ENCODE measurements around the gene SMOC2.
"Not testable (repeated sequence)": the region's sequence is repeated elsewhere in the genome, so short reads cannot be mapped to it uniquely, and the experiment has no call there.

SMOC2 gene

DNA sequence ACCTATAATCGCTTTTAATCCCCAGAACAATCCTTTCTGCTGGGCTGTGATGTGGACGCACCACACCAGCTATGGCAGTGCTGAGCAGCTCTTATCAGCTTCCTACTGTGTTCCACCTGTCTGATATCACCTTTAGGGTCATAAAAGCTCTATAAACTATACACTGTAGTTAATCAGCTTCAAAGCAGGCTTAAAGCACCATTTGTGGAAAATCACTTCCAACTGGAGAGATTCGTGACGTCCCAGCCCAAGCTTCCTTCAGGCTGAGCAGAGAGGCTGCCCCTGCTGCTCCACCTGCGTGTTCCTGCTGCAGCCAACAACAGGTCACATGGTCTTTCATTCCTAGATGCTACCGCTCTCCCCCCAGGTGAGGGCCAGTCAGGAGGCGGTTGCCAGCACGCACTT, 156.5 kb downstream of the SMOC2 start:
- in situ Hi-C loops (cut with HindIII; ENCODE audit: low sequenced_read_pairs): loop anchor here (5.0 kb wide), 1 partner anchor 35 kb away; no protein-coding TSS in a partner anchor

DNA sequence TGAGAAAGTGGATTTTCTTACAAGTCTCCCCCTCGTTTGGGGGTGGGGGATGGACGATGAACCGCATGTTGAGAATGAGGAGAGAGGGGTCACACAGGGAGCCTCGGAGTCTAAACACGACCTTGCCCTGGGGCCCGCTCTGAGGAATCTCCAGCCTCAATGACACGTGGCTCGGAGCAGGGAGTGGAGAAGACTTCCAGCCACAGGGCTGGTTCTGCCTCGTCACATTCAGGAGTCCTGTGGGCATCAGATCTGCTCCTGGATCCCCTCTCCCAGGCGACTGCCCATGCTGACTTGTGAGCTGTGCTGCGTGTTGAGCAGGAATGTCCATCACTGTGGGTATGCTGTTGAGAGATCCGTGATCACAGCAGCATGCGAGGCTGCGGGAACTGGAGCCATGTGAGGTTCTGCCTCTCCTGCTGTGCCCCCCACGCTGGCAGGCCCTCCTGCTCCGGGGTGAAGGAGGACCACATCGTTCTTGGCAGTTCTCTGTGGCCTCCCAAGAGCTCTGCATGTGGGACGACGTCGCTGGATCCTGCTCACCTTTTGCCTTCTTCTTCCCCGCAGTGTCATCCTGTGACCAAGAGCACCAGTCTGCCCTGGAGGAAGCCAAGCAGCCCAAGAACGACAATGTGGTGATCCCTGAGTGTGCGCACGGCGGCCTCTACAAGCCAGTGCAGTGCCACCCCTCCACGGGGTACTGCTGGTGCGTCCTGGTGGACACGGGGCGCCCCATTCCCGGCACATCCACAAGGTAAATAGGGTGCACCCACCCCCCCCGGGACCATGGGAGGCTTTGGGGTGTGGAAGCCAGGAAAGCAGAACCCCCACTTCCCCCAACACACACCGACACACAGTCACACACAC, 157.5 kb downstream of the SMOC2 start:
- in situ Hi-C loops (cut with HindIII; ENCODE audit: low sequenced_read_pairs): loop anchor here (5.0 kb wide), 1 partner anchor 34 kb away; no protein-coding TSS in a partner anchor

DNA sequence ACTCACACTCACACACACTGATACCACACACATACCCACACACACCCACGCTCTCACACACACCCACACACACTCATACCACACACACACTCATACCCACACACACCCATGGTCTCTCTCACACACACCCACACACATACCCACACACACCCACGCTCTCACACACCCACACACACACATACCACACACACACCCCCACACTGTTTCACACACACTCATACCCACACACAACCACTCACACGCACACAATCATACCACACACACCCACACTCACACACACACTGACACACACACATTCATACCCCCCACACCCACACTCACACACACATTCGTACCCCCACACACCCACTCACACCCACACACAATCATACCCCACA, 158.1 kb downstream of the SMOC2 start:
- in situ Hi-C loops (cut with HindIII; ENCODE audit: low sequenced_read_pairs): loop anchor here (5.0 kb wide), 1 partner anchor 33 kb away; no protein-coding TSS in a partner anchor

DNA sequence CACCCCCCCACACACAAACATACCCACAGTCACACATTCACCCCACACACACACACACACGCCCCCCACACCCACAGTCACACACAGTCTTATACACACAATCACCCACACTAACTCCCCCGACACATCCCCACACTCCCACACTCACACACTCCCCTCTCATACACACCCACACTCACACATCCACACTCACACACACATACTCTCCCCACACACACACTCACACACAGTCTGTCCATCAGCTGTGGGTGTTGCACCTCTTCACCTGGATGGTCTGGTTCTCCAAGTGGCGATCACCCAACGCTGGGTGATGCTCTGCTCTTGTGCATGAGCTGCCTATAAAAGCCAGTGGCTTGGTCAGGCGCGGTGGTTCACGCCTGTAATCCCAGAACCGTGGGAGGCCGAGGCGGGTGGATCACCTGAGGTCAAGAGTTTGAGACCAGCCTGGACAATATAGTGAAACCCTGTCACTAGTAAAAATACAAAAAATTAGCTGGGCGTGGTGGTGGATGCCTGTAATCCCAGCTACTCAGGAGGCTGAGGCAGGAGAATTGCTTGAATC, 158.9 kb downstream of the SMOC2 start:
- in situ Hi-C loops (cut with HindIII; ENCODE audit: low sequenced_read_pairs): loop anchor here (5.0 kb wide), 1 partner anchor 32 kb away; no protein-coding TSS in a partner anchor

DNA sequence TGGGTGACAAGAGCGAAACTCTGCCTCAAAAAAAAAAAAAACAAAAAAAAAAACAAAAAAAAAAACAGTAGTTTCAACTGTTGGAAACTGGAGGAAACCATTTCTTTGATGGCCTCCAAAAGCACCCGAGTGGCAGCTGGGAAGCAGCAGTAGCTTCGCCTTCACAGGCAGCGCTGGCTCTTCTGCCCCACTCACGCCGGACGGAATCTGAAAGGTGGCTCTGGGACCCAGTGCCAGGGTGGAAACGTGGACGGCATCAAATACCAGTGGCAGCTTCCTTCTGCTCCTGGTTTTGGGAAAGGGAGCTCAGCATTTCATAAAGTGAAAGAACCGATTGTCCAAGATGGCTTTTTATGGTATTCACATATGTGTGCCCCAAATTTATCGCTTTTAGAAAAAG, 159.4 kb downstream of the SMOC2 start:
- in situ Hi-C loops (cut with HindIII; ENCODE audit: low sequenced_read_pairs): no loop called here

DNA sequence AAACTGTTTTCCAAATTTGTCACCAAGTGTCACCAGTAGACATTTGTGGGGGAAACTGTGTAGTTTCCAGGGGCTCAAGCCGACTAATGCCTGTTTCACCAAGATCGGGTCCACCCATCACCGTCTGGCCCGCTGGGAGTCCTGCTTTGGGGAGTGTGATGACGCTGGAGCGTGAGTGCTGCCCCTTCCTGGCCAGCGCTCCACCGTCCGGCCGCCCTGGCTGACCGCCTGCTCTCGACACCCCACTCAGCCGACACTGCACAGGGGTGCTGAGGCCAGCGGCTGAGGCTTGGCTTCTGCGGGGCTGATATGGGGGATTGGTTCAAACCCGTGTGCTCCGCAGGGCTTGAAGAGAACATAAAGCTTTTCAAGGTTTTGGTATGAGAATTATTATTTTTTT, 160.1 kb downstream of the SMOC2 start:
- in situ Hi-C loops (cut with HindIII; ENCODE audit: low sequenced_read_pairs): no loop called here

DNA sequence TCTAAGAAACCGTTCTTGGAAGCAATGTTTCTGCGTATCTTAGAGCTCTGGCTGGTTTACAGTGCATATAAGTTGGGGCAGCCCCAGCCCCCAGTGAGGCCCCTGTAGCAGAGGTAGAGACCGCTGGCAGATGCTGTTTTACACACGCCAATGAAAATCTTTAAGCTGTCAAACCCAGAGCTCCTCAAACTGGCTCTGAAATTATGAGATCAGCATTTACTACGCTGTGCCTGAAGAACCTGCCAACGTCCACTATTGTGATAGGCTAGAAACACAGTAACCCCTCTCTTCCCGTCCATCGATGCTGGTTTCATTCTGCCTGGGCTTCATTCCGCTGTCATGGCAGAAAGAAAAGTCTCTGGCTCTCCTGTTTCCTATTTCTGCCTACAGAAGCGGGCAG, 160.6 kb downstream of the SMOC2 start:
- in situ Hi-C loops (cut with HindIII; ENCODE audit: low sequenced_read_pairs): no loop called here

DNA sequence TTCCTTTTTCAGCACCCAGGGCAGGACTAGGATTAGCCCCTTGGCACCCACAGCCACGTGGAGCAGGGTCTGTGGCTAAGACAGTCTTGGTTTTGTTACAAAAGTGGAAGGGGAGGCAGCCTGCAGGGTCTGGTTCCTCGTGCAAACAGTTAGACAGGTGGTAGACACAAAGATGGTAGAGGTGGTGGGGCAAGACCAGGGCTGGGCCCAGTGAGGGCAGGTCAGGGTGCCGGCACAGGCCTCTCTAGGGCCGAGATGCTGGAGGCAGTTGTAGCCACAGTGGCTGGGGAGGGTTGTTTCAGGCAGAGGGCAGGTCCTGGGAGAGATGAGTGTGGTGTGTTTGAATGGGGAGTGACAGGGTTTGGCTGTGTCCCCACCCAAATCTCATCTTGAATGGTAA, 161.6 kb downstream of the SMOC2 start:
- in situ Hi-C loops (cut with HindIII; ENCODE audit: low sequenced_read_pairs): no loop called here

DNA sequence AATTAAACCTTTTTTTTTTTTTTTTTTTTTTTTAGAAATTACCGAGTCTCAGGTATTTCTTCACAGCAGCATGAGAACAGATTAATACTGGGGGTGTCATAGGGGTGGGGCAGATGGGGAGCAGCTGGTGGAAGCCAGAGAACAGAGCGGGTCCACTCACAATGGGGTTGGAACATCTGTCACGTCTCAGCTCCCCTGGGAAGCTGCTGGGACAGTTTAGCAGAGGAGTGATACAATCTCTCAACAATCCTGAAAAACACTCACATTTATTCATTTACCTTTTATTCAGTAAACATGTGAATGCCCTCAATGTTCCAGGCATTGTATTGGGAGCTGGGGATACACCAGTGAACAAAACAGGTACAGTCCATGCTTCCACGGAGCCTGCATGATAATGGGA, 162.2 kb downstream of the SMOC2 start:
- in situ Hi-C loops (cut with HindIII; ENCODE audit: low sequenced_read_pairs): no loop called here

DNA sequence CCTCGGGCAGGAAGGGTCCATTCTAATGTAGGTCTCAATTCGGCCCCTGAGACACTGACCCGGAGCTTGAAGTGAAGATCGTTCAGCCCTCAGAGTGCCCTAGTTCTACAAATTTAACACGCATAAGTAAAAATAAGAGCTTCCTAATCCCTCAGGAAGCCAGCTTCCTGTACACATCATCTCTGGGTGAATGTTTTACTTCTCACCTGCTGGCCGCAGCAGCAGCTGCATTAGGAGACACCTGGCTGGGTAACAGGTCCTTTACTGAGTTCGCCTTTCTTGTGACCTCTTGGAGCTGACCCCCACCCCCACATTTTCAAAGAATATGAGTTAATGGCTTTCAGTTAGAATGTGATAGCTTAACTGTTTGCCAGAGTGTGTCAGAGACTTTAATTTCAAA, 165.0 kb downstream of the SMOC2 start:
- in situ Hi-C loops (cut with HindIII; ENCODE audit: low sequenced_read_pairs): no loop called here

DNA sequence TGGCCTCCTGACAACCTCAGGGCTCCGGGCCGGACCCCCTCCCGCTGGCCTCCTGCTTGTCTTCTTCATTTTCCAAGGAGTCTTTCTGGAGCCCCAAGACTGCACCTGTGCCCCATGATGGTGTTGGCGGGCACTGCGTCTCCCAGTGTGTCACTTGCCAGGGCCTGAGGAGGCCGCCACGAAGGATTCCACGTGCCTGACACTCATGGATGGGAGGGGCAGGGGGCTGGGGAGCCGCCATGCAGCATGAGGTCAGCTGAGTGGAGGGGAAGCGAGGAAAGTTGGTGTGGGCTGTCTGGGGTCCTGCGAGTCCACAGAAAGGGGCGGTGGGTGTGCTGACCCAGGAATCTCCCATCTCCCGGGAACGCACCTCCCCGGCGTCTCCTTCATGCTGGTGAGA, 165.7 kb downstream of the SMOC2 start:
- in situ Hi-C loops (cut with HindIII; ENCODE audit: low sequenced_read_pairs): no loop called here

DNA sequence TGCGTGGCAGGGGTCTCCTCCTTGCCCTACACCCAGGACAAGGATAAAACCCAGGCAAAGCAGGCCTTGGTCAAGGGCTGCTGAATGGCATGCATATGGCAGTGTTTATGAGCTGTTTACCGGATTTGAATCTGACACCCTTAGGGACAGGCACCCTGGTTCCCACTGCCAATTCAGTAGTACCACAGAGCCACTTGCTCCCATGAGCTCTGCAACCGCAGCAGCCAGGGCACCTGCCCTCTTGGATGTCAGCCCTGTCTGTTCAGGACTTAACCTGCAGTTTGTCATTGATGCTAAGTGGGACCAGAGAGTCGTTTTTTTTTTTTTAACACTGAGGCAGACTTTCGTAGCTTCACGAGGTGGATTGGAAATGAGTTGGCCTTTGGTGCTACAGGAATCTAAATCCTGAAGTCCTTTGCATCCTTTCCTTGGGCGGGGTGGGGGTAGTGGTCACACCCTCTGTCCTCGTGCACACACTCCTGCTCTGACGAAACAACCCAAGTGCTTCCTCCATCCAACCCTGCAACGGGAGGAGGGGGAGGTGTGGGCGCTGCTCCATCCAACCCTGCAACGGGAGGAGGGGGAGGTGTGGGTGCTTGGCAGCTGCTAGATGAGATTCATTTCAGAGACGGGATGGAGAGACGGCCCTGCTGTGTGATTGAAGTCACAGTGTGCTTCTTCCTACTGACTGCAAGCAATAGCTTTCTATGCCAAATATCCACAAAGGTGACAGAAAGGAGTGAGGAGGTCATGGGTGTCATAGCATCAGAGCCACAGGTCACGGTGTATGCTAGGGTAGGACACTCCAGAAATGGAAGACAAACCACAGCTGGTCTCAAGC, 166.5 kb downstream of the SMOC2 start:
- in situ Hi-C loops (cut with HindIII; ENCODE audit: low sequenced_read_pairs): no loop called here

DNA sequence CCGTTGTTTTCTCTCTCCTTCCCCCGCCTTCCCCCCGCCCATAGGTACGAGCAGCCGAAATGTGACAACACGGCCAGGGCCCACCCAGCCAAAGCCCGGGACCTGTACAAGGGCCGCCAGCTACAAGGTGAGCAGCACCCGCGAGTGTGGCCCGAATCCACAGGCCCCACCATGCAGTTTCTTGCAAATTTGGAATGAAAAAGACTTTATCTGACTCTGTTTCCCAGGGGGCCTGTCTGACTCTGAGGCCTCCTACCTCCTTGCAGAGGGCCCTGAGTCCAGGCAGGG, 167.1 kb downstream of the SMOC2 start:
- in situ Hi-C loops (cut with HindIII; ENCODE audit: low sequenced_read_pairs): no loop called here

DNA sequence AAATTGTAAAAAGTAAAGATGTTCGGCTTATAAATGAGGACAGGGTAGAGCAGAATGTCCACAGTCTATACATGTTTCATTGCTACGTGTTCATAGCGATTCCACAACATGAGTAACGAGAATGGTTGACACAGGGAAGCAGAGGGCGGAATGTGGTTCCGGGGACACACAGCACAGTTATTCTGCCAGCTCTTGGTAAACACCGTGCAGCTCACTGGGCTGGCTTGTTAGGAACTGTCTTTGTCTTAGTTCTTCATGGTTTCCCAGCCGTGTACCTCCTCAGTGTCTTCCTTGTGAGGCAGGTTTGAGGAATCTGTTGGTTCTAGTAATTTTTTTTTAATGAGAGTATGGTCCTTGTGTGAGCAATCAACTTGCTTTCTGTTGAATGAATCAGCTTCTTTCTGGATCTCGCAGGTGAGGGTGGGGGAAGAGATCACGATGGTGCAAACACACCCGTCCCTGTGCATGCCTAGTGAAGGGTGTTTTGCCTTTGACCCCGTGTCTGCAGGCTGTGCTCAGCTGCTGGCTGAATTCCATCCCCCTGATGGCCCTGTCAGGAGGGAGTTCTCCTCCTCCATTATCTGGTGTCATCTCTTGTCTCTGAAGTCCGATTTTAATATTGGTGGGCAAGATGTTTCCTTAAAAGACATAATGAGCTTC, 168.2 kb downstream of the SMOC2 start:
- in situ Hi-C loops (cut with HindIII; ENCODE audit: low sequenced_read_pairs): no loop called here

DNA sequence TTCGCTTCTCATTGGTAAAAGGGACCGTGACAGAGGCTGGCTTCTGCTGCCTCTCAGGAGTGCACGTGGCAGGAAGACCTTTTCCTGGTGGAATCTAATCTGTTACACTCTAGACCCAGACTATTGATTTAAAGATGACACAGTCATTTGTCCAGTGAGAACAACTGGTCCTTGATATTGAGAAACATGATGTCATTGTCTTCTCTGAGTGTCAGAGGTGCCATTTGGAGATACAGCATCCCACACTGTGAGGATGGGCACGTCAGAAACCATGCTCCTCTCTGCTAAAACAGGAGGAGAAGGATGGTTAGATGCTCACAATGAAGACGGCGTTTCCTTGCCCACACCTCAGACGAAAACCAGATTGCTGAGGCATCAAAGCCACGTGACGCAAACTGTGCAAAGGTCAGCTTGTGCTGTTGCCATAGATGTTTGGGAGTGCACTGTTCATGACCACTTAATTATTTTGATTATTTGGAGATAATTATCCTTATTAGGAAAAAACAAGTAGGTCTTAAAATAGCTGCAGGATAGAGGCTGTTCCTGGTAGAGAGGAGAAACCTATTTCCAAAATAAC, 169.0 kb downstream of the SMOC2 start:
- in situ Hi-C loops (cut with HindIII; ENCODE audit: low sequenced_read_pairs): no loop called here

DNA sequence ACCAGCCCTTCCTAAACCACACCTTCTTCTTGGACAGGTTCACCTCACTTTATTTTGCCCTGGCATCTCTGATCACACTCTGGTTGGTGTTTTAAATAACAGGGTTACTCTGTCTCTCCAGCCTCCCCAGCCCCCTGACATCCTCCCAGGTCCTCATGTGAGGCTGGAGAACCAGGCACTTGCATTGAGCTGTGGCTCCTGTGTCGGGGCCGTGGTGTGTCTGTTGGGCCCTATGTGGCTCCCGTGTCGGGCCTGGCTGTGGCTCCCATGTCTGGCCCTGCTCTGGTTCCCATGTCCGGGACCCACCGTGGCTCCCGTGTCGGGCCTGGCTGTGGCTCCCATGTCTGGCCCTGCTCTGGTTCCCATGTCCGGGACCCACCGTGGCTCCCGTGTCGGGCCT, 170.0 kb downstream of the SMOC2 start:
- in situ Hi-C loops (cut with HindIII; ENCODE audit: low sequenced_read_pairs): not testable (repeated sequence)

DNA sequence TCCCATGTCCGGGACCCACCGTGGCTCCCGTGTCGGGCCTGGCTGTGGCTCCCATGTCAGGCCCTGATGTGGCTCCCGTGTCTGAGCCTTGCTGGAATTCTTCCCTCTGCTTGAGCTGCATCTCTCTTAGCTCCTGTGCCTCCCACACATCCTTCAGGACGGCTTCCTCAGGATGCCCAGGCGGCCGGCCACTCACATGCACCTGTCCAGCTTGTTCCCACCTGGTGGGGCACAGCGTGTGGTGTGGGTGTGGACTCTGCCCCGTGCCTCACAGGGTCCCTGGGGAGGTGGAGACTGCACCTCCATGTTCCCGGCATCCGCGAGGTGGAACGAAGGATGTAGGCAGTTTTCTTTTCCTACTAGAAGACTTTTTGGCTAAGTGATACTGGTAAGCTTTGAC, 170.7 kb downstream of the SMOC2 start:
- in situ Hi-C loops (cut with HindIII; ENCODE audit: low sequenced_read_pairs): no loop called here

DNA sequence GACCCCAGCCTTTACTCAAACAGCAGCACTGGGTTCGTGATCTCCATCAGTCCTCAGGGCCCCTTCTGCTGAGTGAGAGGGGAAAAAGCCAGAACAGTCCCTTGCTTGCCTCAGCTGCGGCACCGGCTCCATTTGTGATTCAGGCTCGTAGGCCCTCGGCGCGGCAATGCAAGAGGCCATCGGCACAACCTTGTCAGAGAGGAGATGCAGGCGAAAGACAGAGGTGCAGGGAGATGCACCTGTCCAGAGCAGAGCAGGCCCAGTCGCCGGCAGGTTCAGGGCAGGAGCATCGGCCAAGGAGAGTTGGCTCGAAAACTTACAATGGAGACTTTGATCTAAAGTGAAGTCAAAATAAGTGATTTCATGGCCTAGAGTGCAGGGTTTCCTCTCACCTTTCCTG, 171.6 kb downstream of the SMOC2 start:
- in situ Hi-C loops (cut with HindIII; ENCODE audit: low sequenced_read_pairs): no loop called here

DNA sequence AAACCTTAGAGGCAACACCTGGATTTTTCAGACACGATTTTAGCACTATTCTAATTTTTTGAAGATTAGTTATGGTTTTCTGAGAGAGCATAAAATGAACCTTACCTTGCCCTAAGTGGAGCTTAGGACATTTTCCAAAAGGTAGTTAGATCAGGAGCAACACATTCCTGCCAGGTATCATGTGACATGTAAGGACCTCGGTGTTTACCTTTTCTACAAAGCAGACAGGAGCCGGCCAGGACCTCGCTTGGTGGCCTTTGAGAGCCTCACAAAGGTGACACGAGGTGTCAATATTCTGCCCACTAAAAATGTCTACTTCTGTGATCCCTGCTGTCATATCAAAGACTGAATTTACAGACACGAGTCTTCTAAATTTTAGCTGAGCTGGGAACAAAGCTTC, 174.9 kb downstream of the SMOC2 start:
- in situ Hi-C loops (cut with HindIII; ENCODE audit: low sequenced_read_pairs): no loop called here

DNA sequence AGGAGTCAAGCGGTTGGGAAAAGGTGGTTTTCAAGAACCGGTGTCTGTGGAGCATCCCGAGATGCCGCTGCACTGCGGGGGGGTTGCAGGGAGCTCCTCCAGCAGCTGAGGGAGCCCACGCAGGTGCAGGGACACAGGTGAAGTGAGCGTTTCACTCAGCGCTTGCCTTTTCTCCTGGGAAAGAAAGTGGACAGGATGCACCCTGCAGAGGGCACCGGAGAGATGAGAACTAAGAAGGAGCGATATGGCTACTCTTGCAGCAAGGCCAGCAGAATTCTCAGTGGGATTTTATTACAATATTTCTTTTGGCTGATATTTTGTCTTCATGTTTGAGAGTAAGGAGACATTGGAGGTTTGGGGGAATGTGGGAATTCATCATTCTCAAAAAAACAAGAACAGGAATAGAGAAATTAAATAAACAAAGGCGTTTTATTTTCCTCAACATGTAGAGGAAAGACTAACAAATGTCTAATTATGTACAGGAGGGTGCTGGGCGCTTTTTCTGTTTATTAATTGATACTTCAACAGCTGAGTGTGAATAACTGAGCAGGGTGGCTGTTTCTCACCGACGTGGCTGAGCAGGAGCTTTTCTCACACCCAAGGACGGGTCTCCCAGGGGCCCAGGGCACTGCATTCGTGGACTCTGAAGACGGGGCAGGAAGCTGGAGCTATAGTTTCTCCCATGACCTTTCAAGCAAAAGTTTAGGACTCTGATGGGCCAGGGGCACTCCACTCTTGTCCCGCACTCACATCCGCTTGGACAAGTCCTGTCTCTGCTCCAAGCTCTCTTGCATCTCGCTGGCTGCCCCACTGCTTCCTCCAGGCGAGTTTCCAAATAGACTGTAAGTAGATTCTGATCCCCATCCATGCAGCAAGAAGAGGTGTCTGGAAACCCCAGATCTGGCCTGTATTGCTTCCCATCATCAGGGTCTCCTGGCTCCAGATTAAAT, 176.1 kb downstream of the SMOC2 start:
- in situ Hi-C loops (cut with HindIII; ENCODE audit: low sequenced_read_pairs): no loop called here
